Mucosa of rectum (tissue), 2 donors: ENCODE data around the gene RNPS1.

Experiments
- H3K27ac ChIP-seq, 2 donors: one replicate each; pipeline ENCODE4 v1.7.0; 2013; ENCODE audit warnings: inconsistent platforms in 2 of 2, low read depth in 2 of 2, low read length in 2 of 2
- H3K27me3 ChIP-seq, 2 donors: one replicate each; pipeline ENCODE4 v1.7.0; 2013; ENCODE audit warnings: low read length in 2 of 2; ENCODE audit not compliant: control insufficient read depth in 2 of 2, insufficient read depth in 2 of 2
- H3K36me3 ChIP-seq, 2 donors: one replicate each; pipeline ENCODE4 v1.7.0; 2013; ENCODE audit warnings: low read length in 2 of 2; ENCODE audit not compliant: control insufficient read depth in 2 of 2, insufficient read depth in 2 of 2
- H3K4me1 ChIP-seq, 2 donors: one replicate each; pipeline ENCODE4 v1.7.0; 2013; ENCODE audit warnings: low read length in 2 of 2, mild to moderate bottlenecking in 1 of 2; ENCODE audit not compliant: control insufficient read depth in 2 of 2, insufficient read depth in 2 of 2
- H3K4me3 ChIP-seq, 2 donors: one replicate each; pipeline ENCODE4 v1.7.0; 2013; ENCODE audit warnings: low read length in 2 of 2
- H3K9ac ChIP-seq, 2 donors: one replicate each; pipeline ENCODE4 v1.7.0; 2013; ENCODE audit warnings: low read length in 2 of 2, low read depth in 1 of 2, mild to moderate bottlenecking in 1 of 2
- H3K9me3 ChIP-seq, 2 donors: one replicate each; pipeline ENCODE4 v1.7.0; 2013; ENCODE audit warnings: low read length in 2 of 2; ENCODE audit not compliant: control insufficient read depth in 2 of 2
- donor health status: healthy.
- donor health status: Normal muscosa, but diverticular disease.

Gene RNPS1

GRCh38 chr16:2235695-2236336 is 32.1 kb downstream of the RNPS1 start:
- Histone ChIP-seq H3K4me3 (no peak overlapping the region), H3K4me1 (peaks cover 11 to 14% of the 10 kb centered on the region in 2 donors), H3K9ac (no peak overlapping the region), H3K27ac (no peak overlapping the region), H3K27me3 (peaks cover 9 to 17% of the 10 kb centered on the region in 2 donors), H3K36me3 (peaks cover 34 to 39% of the 10 kb centered on the region in 2 donors), H3K9me3 (no peaks in the 10 kb centered on the region)

- no peak overlapping the region for H3K27ac ChIP-seq
- H3K4me1 ChIP-seq, result peaks cover 11 to 14% of the 10 kb centered on the region in 2 donors
- peaks cover 34 to 43% of the 10 kb centered on the region in 2 donors for H3K36me3 ChIP-seq
- H3K27me3 ChIP-seq, result peaks cover 9 to 17% of the 10 kb centered on the region in 2 donors
- H3K9ac ChIP-seq, result no peak overlapping the region
- no peaks in the 10 kb centered on the region for H3K9me3 ChIP-seq
- no peak overlapping the region for H3K4me3 ChIP-seq
These were observed 32.7 kb downstream of the RNPS1 start for GRCh38 chr16:2235234-2235651.

GRCh38 chr16:2234813-2235170 is 33.1 kb downstream of the RNPS1 start:
- peaks cover 37 to 45% of the 10 kb centered on the region in 2 donors for H3K36me3 ChIP-seq
- H3K9me3 ChIP-seq, result no peaks in the 10 kb centered on the region
- H3K27me3 ChIP-seq, result peaks cover 9 to 17% of the 10 kb centered on the region in 2 donors
- H3K4me3 ChIP-seq, result no peak overlapping the region
- H3K4me1 ChIP-seq, result peaks cover 11 to 14% of the 10 kb centered on the region in 2 donors
- no peak overlapping the region for H3K27ac ChIP-seq
- no peak overlapping the region for H3K9ac ChIP-seq

- Histone ChIP-seq H3K9ac (no peak overlapping the region), H3K9me3 (no peaks in the 10 kb centered on the region), H3K27me3 (peaks cover 9 to 17% of the 10 kb centered on the region in 2 donors), H3K36me3 (peaks cover 43 to 51% of the 10 kb centered on the region in 2 donors), H3K4me3 (no peak overlapping the region), H3K27ac (no peak overlapping the region), H3K4me1 (peaks cover 11 to 14% of the 10 kb centered on the region in 2 donors)
These were observed 33.8 kb downstream of the RNPS1 start for GRCh38 chr16:2233872-2234812.

DNA sequence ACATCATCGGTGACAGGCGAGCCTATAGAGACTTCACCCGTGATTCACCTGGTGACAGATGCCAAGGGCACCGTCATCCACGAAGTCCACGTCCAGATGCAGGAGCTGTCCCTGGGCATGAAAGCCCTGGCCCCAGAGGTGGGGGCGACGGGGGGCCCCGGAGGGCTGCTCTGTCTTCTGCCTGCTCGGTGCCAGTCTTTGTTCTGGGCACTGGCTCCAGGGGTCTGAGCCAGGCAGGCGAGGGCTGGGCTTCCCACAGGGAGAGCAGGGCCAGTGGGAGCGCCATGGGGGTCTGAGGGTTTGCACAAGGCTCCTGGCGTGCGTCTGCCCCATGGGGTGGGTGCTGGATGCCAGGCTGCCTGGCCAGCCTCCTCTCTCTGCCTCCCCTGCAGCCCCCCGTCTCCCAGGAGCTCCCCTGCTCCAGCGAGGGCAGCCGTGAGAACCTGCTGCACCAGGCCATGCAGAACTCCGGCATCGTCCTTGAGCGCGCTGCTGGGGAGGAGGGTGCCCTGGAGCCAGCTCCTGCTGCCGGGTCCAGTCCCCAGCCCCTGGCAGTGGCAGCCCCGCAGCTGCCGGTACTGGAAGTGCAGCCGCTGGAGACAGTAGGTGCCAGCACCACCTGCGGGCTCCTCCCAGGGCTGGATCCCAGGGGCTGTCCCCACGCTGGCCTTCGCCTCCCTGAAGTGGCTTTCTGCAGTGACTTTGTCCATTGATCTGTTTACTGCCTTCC is 34.7 kb downstream of the RNPS1 start:
- Histone ChIP-seq H3K27me3 (peaks cover 9 to 17% of the 10 kb centered on the region in 2 donors), H3K4me3 (no peak overlapping the region), H3K4me1 (peaks cover 11 to 14% of the 10 kb centered on the region in 2 donors), H3K27ac (no peak overlapping the region), H3K9ac (no peak overlapping the region), H3K9me3 (no peaks in the 10 kb centered on the region), H3K36me3 (peaks cover 49 to 61% of the 10 kb centered on the region in 2 donors)

- Histone ChIP-seq H3K9me3 (no peaks in the 10 kb centered on the region), H3K4me3 (no peak overlapping the region), H3K27ac (no peak overlapping the region), H3K27me3 (peaks cover 5 to 10% of the 10 kb centered on the region in 2 donors), H3K36me3 (peaks cover 49 to 63% of the 10 kb centered on the region in 2 donors), H3K4me1 (peaks cover 11 to 14% of the 10 kb centered on the region in 2 donors), H3K9ac (no peak overlapping the region)
These were observed 35.6 kb downstream of the RNPS1 start for GRCh38 chr16:2232094-2232990.

DNA sequence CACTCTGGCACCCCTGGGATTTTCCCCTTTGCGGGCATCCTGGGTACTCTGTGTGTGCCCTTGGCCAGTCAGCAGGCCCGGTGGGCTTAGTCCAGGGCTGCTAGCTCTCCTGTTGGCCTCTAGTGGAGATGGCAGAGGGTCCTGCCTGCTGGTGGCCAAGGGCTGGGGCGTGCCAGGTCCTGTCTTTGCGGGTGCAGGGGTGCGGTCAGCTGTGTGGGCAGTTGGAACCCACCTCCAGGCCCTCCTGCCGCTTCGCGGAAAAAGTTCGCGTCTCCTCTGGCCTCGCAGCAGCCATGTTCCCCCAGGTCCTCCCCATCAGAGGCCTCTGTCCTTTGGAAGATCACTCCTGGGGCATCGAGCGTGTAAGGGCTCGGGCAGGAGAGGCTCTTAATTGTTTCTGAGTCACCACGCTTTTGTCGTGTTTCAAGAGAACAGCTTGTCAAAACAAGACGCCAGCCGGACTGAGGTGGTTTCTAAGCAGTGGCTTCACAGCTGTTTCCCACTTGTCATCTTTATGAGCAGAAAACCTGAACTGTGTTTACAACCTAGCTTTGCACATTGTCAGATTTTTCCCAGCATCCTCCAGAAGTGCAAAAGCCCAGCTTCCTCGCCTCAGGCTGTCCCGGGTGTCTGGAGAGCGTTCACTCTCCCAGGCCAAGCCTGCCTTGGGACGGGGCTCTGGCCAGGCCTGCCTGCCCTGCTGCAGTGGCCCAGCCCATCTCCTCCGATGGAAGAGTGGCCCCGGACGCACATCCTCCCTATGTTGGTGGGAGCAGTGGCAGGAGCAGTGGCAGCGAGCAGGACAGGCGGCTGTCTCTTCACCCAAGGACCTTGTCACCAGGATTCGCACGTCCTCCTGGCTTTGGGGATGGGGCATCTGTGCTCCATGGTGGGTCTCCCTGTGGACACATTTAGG is 36.7 kb downstream of the RNPS1 start:
- H3K4me1 ChIP-seq, result peaks cover 5 to 9% of the 10 kb centered on the region in 2 donors

GRCh38 chr16:2230376-2230775 is 37.5 kb downstream of the RNPS1 start:
- Histone ChIP-seq H3K4me3 (no peak overlapping the region), H3K27ac (no peak overlapping the region), H3K36me3 (peaks cover 48 to 62% of the 10 kb centered on the region in 2 donors), H3K9me3 (no peaks in the 10 kb centered on the region), H3K27me3 (no peaks in the 10 kb centered on the region), H3K4me1 (peaks cover 6 to 8% of the 10 kb centered on the region in 2 donors), H3K9ac (no peak overlapping the region)

More for the DNA sequence above, 36.7 kb downstream of the RNPS1 start:
- peaks cover 49 to 63% of the 10 kb centered on the region in 2 donors for H3K36me3 ChIP-seq
- peaks cover under 1 to 1% of the 10 kb centered on the region in 2 donors for H3K27me3 ChIP-seq
- H3K9me3 ChIP-seq, result no peaks in the 10 kb centered on the region
- no peak overlapping the region for H3K27ac ChIP-seq
- H3K4me3 ChIP-seq, result no peak overlapping the region
- H3K9ac ChIP-seq, result no peak overlapping the region
